Stimulated activated CD8-positive, alpha-beta memory T cell treated with anti-CD3 and anti-CD28 coated beads, Interleukin-12 subunit alpha, Interleukin-12 subunit beta, amount 100 ng/mL, for 1 hour (primary cell): ENCODE measurements around the gene TECR.
"Not testable (repeated sequence)": the region's sequence is repeated elsewhere in the genome, so short reads cannot be mapped to it uniquely, and the experiment has no call there.

ENCODE experiments used
- DNase-seq: peaks from one replicate; pipeline ENCODE4 v3.0.0-alpha.2; 2020; ENCODE audit warnings: low read depth

The TECR gene, protein sequence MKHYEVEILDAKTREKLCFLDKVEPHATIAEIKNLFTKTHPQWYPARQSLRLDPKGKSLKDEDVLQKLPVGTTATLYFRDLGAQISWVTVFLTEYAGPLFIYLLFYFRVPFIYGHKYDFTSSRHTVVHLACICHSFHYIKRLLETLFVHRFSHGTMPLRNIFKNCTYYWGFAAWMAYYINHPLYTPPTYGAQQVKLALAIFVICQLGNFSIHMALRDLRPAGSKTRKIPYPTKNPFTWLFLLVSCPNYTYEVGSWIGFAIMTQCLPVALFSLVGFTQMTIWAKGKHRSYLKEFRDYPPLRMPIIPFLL

DNA sequence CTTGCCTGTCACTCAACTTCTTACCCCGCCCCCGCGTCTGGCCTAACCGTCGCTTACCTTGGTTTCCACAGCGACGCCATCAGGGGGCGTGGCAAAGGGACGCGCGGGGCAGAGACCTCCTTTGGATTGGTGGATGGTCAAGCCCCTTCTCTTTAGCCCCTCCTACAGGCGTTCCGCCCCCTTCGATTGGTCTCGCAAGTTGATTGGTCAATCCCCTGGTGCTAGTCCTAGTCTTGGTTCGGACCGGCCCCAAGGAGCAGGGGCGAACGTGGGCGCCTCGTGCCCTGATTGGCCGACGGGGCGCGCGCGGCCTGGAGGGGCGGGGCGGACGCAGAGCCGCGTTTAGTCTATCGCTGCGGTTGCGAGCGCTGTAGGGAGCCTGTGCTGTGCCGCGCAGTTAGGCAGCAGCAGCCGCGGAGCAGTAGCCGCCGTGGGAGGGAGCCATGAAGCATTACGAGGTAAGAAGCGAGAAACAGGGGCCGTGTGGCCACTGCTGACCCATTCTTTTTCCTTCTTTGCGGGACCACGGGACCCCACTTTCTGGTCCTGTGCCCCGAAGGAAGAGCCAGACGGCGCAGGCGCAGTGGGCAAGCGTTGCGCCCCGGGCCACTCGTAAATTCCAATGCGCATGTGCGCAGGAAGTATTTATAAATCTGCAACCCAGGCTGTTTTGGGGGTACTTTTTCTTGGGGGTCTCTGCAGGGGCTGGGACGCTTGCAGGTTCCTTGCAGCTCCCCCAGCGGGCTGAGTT, at the start of gene TECR:
TECR (plus strand) TSS at position 341 of the 751 bp plus-strand sequence; CDS start at position 444, 103 bp downstream.
- peak; percentile 100 for DNase-seq

DNA sequence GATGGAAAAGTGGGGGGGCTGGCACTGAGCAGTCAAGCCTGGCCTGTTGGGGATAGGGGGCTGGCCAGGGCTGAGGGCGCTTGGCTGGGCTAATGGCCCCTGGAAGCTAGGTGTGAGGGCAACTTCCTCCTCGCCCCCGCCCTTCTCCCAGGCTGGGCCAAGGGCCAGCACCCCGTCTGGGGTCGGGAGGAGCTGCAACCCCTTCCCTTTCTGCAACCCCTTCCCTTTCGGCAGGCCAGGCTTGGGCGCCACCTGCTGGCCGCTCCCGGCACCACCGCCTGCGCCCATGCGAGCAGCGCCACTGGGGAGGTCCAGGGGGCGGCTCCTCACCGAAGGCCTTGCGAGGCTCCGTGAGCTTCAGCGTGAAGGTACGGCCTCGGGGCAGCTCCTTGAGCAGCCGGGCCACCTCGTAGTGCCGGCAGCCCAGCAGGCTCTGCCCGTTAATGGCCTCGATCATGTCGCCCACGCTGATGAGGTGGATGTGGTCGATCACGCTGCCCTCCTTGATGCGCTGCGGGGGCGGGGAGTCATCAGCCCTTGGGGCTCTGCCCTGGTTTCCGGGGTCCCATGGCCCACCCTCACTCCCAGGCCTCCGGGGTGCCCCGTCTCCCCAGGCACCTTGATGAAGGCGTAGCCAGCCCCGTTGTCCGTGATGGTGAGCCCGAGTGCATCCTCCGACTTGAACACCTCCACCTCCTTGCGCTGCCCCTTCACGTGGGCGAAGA, 49.3 kb upstream of the TECR start:
- DNase-seq, result peak; percentile 42

DNA sequence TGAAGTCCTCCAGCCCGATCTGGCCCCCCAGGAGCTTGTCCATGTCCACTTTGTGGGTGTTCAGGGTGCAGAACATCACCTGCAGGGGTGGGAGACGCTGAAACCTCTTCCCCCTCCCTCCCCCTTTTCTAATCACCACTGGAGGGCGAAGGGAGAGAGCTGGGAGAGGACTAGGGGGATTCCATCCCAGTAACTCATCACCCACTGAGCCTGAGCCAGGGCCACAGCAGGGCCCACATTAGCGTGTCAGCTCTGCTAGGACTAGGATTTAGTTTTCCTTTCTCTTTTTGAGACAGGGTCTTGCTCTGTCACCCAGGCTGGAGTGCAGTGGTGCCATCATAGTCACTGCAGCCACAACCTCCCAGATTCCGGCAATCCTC, 48.7 kb upstream of the TECR start:
- no peak for DNase-seq

DNA sequence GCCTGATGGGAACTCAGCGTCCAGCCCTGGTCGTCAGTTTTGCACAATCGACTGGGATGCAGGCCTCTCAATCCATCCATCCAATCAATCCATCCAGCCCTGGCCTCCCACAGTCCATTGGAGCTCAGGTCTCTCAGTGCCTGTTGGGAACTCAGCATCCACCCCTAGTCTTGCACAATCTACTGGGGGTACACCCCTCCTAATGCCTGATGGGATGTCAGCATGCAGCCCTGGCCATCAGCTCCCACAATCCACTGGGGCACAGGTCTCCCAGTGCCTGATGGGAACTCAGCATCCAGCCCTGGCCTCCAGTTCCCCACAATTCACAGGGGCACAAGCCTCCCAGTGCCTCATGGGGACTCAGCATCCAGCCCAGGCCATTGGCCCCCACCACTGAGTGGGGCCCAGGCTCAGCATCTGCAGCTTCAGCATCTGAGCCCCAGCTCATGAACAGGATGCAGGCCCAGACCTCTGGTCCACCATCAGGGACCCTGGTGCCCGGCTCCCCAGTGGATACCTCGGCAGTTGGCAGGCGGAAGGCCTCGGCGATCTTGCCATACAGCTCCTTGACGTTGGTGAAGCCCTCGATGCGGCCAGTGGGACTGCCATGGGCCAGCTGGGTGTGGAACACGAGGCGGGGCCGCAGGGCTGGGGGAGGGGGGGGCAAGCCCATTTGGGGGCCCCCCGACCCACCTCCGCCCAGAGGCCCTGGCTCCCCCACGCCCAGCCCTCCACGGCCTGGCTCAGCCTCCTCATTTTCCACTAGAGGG, 47.0 kb upstream of the TECR start:
- DNase-seq, result no peak

DNA sequence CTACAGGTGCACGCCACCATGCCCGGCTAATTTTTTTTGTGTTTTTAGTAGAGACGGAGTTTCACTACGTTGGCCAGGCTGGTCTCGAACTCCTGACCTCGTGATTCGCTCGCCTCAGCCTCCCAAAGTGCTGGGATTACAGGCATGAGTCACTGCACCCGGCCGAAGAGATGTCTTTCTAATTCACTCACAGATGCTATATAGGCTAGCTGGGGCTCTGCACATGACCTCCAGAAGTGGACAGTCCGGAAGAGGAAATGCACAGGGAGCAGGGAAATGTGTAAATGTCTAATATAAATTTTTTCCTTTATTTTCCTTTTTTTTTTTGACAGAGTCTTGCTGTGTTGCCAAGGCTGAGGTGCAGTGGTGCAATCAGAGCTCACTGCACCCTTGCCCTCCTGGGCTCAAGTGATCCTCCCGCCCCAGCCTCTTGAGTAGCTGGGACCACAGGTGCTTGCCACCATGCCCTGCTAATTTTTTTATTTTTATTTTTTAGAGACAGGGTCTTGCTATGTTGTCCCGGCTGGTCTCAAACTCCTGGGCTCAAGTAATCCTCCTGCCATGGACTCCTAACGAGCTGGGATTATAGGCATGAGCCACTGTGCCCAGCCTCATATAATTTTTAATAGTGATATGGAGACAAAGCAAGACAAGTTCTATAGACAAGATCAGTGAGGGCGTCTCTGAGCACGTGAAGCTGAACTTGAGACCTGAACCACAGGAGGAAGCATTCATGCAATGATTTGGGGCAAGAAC, 41.8 kb upstream of the TECR start:
- DNase-seq, result no peak

DNA sequence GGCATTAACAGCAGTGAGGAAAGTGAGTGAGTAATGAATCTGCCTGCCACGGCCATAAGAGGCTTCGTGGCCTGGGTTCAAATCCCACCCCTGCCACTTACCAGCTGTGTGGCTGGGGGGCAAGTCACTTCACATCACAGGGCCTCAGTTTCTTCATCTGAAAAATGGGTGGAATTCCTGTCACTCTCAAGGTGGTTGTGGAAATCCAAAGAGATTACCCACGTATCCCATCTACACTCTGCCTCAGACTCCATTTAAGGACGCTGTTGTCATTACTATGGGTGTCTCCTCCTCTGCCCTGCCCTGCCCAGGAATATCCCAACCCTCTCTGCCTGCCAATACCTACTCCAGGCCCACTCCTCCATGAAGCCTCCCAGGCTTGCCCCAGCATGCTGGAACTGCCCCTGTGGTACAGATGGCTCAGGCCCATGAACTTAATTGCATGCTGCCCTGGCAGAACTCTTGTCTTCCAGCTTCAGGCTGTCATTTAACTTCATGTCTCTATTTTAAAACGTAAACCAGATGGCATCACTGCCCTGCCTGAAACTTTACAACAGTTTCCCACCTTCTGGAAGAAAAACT, 36.5 kb upstream of the TECR start:
- DNase-seq, result no peak

DNA sequence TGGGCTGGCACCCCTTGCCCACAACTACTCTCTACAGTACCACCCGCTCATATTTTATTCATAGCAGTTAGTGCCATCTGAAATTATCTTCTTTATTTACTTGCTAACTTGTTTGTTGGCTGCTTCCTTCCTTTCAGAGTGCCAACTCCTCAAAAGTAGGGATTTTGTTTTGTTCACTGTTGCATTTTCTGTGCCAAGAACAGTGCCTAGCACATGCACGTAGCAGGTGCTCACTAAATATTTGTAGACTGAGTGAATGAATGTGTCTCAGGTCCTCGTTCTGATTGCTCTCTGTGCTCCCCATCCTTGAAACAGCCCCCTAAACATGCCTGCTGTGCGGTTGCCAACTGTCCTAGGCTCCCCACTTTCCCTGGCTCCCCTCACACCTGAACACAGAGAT, 35.0 kb upstream of the TECR start:
- DNase-seq, result no peak

DNA sequence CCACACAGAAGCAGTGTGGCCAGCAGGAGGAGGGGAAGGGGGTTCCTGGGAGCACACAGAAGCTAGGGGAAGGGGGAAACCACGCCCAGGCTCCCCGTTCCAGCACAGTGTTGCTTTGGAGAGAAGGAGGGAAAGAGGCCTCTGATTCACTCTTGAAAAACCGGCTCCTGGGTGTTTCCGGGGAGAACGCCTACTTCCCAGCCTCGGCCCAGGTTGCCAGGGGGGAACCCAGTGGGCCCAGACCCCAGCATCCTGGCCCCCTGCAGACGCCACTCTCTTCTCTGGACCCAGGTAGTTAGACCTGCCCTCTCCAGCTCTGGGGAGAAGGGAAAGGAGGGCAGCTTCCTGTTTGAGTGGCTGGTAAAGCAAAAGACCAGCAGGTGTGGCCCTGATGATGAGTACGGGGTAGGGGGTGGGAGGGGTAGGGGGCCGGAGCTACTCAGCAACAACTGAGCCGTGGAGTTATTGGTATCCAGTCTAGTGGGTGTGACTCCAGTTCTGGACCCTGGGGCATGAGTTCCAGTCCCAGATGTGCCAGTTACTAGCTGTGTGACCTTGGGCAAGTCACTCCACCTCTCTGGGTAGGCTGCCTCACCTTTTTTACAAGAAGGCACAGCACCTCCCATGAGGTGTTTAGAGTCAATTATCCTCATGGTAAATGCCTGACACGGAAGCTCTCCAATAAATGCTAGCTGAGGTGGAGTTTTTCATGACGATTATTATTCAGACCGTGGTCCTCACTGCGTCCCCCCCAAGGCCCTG, 34.3 kb upstream of the TECR start:
- no peak for DNase-seq

DNA sequence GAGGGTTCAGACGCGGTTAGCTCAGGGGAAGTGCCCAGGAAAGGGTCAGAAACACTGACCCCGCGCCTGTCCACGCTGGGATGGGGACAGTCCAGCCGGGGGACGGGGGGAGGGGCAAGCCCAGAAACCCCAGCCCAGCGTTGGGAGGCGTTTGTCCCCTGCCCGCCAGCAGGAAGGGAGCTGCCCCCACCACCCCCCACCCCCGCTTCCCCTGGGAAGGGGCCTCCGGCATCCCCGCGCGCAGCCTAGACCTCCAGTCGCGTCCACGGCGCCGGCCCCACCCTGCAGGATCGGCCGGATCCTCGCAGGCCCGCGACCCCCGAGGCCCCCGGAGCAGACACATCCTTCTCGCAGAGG, 33.7 kb upstream of the TECR start:
- no peak for DNase-seq

DNA sequence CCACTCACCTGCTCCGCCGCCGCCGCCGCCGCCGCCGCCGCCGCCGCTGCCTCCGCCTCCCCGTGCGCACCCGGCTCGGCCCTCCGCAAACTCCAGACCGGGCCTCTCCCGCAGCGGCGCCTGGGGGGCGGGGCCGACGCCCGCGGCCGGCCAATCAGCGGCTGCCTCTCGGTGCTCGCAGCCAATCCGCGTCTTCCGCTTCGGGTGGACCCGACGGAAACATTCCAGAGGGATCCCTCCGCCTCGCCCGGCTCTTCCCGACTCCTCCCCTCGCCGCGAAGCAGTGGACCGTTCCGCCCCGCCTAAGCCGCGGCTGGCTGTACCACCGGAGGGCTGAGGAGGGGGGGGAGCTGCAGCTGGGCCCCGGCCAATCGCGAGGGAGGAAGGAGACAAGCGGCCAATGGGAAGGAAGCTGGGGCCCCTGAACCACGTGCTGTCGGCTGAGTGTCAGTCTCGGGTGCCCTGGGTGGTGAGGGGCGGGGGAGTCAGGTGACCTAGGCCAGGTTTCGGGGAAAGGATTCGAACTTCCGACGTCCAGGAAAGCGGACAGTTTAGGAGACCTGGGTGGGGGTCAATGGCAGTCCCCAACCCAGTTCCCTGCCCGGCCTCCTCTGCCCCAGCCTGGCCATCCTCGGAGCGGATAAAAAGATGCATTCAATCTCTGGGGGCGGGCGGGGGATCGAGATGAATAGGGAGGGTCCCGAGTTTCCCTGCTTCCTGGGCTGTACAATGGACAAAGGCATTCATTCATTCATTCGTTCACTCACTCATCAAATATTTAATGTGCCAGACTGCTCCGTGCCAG, 33.2 kb upstream of the TECR start, which contains the start of gene GIPC1:
GIPC1 (minus strand) TSS at position 99 of the 805 bp plus-strand sequence. CDS start 13,151 bp downstream, outside the sequence.
- DNase-seq, result peak; percentile 63

DNA sequence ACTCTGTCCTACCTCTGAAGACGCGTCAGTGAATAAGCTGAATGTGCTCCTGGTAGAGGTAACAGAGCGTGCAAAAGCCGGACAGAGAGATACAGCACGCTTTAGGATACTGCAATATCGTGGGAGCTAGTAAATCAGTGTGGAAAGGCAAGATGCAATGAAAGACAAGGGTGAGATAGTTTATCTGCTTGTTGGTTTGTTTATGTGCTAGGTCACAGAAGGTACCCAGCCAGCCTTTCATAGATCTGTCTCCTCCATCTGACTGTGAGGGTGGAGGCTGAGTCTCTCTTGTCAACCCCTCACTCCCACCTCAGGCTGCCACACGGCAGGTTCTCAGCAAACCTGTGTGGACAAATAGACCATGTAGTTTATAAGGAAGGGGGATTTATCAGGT, 32.6 kb upstream of the TECR start:
- DNase-seq, result no peak

DNA sequence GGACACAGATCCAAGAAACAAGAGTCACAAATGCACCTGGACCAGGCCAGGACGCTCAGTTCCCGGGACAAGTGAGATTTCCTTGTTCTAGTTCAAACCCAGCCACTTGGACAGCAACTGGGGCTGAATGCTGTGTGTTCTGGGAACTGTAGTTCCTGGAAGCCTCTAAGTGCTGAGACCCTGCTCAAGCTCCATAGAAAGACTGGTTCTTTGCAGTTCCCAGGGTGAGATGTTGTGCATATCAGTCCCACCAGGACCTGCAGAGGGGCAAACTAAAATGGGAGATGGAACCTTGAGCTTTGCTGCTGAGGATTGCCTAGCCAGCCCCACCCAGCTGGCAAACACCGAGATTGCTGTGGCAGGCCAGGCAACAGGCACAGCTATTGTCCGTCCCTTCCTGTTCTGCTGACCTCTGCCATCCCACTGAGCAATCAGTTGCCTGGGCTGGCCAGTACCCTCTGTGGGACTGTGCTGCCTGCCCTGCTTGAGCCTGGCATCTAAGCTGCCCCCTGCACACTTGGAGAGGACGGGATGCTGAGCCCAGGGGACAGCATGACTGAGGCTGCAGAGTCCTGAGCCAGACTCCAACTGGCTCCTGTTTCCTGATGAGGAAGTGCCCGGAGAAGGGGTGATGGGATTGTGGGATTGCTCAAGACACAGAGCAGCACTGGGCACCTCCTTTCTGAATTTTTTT, 32.0 kb upstream of the TECR start:
- no peak for DNase-seq

DNA sequence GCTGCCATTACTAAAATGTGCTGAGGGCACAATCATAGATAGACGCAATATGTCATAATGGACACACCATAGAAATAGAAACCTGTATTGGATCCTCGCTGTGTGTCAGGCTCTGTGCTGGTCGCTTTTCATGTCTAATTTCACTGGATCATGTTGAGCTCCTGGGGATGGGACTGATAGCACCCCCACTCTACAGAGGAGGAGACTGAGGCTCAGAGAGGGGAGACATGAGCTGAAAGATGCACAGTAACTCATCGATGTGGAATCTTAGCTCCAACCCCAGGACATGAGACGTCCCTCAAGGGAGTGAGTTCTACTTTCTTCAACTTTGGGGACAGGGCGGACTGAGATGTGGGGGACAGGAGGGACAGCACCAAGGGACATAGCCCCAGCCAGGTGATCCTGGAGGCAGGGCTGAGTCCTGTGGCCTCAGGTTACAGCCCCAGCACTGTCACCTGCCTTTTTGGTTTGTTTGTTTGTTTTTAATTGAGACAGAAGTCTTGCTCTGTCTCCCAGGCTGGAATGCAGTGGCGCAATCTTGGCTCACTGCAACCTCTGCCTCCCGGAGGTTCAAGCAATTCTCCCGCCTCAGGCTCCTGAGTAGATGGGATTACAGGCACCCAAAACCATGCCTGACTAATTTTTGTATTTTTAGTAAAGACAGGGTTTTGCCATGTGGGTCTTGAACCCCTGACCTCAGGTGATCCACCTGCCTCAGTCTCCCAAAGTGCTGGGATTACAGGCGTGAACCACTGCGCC, 26.9 kb upstream of the TECR start:
- no peak for DNase-seq

DNA sequence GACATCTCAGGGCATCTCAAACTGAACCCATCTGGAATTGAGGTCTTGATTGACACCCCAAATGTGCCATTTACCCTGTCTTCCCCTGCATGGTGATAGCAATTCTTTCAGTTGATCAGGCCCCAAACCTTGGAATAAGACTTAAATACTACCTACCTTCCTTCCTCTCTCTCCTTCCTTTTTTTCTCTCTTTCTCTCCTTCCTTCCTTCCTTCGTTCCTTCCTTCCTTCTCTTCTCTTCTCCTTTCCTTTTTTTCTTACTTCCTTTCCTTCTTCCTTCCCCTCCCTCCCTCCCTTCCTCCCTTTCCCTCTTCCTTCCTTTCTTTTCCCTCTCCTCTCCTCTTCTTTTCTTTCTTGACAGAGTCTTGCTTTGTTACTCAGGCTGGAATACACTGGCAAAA, 26.1 kb upstream of the TECR start:
- DNase-seq, result no peak

DNA sequence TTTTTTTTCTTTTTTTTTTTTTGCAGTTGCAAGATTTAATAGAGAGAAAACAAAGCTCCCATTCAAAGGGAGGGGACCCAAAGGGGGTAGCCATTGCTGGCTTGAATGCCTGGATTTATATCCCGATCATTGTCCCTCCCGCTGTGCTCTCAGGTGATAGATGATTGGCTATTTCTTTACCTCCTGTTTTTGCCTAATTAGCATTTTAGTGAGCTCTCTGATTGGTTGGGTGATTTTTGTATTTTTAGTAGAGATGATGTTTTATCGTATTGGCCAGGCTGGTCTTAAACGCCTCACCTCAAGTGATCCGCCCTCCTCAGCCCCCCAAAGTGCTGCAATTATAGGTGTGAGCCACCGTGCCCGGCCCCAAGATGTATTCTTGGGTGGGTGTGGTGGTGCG, 24.8 kb upstream of the TECR start:
- not testable (repeated sequence) for DNase-seq

DNA sequence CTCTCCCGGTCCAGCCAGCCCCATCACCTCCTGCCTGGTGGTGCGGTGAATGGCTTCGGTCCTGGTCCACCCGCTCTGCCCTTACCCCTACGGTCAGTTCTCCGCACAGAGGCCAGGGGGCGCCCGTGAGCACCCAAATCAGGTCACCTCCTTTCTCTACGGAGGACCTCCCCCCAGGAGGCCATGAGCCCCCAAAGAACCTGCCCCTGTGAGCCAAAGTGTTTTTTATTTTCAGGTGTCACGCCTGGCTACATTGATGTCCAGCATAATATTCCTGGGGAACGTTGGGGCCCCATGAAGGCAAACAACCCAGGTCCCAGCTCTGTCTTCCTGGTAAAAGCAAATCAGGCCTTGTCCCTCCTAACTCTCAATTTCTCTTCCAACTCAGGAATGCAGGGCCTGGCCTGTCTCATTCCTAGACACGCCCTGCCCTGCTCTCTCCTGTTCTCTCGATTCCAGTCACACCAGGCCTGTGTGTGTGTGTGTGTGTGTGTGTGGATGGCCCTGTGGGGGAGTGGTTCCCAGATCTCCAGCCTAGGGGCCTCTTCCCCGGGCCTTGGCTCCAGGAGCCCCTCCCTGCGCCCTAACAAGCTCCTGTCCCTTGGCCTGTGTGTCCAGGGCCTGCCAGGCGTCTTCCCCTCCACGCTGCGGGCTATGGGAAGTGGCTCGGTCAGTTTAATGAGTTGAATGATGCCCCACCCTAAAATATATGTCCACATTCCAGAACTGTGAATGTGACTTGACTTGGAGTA, 23.7 kb upstream of the TECR start:
- DNase-seq, result peak; percentile 57
